GM19397 (cell line): ENCODE measurements around the gene TBCC.
A peak's percentile ranks its signal among the peaks of the same experiment; 100 is the strongest.

Source experiments
- ATAC-seq: cut with Tn5 transposase; IDR thresholded peaks from one replicate; pipeline ENCODE4 v1.9.1; 2021; ENCODE audit warnings: mild to moderate bottlenecking, moderate library complexity; ENCODE audit not compliant: unreplicated experiment

The TBCC gene

DNA sequence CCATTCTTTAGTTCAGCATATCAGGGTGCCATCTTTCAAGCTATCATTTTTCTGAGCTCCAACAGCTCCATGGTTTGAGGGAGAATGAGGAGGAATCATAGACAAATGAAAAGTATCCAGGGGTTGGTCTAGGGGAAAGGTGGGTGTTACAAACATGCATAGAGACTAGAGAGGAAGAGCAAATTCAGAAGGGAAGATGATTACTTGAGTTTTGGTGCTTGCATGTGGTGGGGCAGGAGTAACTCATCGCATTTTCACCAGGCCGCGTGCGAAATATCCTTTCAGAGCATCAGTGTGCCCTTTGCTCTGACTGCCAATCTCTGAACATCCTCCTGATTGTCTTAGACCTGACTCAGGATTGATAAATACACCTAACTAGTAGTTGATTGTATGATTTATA is 28.3 kb upstream of the TBCC start:
- no peak for ATAC-seq

- peak; percentile 21 for ATAC-seq
Measured at GRCh38 chr6:42771741-42772100, 25.8 kb upstream of the TBCC start.

DNA sequence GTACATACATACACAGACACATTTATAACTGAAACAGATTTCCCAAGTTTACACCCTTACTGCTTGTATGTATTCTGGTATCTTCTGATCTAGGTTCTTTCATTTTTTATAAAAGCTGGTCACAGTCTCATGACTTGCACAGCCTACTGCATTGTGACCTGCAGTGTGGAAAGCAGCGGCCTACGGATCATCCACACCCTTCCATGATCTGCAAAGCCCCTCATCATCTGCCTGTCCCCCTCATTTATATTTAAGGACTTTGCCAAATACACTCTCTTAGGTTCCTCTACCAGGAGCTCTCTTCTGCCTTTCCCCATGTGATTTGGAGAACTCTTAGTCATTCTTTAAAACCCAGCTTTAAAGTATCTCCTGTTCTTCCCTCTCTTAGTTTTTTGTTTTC is 23.9 kb upstream of the TBCC start:
- no peak for ATAC-seq

DNA sequence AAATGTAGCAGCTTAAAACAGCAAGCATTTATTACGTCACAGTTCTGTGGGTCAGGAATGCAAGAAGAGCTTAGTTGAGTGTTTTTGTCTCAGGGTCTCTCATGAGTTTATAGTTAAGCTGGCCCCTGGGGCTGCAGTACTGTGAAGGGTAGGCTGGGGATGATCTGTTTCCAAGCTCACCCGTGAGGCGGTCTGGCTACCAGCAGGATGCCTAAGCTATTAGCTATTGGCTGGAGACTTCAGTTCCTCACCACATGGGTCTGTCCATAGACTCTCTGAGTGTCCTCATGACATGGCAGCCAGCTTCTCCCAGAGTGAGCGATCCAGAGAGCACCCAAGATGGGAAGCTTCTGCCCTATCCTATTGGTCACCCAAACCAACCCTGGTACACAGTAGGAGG is 23.1 kb upstream of the TBCC start:
- no peak for ATAC-seq

GRCh38 chr6:42766163-42766670 is 20.3 kb upstream of the TBCC start:
- no peak for ATAC-seq

DNA sequence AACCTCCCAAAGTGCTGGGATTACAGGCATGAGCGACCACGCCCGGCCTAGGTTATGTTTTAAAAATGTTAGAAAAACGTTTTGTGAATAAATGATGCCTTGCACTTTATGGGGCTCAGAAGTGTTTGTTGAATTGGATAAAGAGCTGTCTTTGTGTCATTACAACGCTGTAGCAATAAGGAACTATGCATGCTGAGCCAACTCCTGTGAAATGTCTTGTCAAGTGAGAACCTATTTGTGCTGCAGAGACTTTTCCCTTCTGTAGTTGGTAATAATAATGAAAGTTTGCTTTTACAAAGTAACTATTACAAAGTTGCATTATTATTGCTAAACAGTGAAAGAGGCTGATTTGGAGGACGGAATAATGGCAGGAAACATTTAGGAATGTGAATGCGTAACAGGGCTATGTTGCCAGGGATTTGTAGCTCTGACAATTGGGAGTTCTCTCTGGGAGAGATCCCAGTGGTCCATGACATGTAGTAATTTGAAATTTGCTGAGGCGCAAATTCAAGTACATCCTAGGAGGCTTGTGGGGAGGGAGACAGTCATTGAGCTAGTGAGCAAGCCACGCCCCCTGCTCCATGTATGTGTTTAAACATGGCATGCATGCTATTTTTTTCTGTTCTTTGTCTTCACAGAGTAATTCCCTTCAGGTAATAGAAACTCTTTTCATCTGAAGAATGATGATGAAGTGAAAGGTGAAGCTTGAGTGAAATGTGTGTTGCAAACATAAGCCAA is 19.2 kb upstream of the TBCC start:
- ATAC-seq = no peak

DNA sequence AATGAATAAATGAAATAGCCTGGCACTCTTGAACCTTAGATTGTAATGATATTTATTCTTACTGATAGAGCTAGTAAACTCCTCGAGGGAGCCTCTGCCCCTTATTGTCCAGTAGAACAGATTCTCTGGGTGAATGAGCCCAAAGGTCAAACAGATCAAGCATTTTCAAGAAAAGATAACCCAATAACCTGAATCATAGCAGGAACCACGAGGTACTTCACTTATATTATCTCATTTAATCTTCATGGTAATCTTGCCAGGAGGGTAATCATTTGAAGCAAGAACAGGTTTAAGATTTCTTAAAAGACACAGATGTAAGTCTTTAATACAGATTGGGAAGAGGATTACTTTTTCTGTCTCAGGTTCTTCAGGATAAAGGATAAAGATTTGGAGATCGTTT is 17.0 kb upstream of the TBCC start:
- ATAC-seq = no peak

DNA sequence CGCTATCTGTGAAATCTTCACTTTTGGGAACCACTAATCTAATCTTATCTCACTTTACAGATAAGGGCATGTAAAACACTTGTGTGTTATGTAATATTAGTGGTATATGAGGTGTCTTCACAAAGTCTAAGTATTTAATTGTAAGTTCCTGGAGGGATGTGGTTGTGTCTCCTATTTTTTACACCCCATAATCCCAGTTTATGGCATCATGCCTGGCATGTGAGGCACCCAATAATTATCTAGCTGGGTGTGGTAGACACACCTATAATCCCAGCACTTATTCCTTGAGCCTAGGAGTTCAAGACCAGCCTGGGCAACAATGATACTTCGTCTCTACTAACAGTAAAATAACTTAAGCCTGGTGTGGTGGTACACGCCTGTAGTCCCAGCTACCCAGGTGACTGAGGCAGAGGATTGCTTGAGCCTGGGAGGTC is 16.5 kb upstream of the TBCC start:
- ATAC-seq = no peak

DNA sequence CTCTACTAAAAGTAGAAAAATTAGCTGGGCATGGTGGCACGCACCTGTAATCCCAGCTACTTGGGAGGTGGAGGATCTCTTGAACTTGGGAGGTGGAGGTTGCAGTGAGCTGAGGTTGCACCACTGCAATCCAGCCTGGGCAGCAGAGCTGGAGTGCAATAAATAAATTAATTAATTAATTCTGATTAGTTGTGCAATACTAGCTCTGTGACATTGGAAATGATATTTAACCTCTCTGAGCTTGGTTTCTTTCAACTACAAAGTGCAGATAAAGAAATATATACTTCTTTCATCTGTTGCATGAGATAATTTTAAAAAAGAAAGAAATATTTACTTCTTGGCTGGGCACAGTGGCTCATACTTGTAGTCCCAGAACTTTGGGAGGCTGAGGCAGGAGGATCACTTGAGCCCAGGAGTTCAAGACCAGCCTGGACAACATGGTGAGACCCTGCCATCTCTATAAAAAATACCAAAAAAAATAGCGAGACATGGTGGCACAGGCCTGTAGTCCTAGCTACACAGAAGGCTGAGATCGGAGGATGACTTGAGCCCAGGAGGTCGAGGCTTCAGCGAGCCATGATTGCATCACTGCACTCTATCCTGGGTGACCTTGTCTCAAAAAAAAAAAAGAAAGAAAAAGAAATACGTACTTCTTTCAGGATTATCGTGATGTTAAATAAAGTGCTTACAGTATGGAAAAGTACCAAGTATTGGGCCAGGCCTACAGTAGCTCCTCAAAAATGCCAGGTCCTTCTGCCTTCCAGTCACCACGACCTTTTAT is 15.6 kb upstream of the TBCC start:
- ATAC-seq = no peak

DNA sequence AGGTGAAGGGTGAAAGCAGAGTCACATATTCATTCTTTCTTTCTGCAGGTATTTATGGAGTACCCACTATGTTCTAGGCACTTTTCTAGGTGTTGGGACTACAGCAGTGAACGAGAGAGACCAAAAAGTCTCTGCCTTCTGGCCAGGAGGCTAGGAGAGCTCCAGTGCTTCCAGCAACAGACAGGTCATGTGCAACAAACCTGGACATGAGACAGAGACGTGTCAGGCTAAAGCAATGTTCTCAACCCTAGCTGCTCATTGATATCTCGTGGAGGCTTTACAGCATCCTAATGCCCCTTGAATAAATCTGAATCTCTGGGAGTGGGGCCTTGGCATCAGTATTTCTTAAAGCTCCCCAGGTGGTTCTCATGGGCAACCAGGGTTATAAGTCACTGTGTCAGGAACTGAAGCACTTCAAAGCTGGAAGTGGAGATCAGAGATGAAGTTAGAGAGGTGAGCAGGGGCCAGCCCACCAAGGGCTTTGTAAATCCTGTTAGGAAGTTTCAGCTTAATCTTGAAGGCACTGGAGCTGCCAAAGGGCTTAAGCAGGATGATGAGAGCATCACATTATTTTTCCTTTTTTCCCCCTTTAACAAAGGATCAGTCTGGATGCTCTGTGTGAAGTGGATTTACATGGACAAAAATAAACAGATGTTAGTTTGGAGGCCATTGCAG is 13.0 kb upstream of the TBCC start:
- ATAC-seq = no peak

DNA sequence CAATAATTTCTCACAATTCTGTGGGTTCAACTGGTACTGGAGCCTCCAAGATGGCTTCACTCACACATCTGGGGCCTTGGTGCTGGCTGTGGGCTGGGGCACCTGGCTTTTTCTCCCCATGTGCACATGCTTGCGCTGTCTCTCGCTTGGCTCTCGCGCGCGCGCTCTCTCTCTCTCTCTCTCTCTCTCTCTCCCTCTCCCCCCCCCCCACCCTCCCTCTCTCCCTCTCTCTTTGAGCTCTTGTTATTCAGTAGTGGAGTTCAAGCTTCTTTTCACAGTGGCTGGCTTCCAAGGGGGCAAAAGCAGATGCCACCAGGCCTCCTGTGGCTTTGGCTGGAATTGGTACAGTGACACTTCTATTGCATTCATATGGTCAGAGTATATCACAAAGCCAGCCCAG is 10.8 kb upstream of the TBCC start:
- no peak for ATAC-seq

- no peak for ATAC-seq
Measured at GRCh38 chr6:42754759-42755158, 8.9 kb upstream of the TBCC start.

GRCh38 chr6:42751055-42751454 is 5.2 kb upstream of the TBCC start:
- no peak for ATAC-seq

DNA sequence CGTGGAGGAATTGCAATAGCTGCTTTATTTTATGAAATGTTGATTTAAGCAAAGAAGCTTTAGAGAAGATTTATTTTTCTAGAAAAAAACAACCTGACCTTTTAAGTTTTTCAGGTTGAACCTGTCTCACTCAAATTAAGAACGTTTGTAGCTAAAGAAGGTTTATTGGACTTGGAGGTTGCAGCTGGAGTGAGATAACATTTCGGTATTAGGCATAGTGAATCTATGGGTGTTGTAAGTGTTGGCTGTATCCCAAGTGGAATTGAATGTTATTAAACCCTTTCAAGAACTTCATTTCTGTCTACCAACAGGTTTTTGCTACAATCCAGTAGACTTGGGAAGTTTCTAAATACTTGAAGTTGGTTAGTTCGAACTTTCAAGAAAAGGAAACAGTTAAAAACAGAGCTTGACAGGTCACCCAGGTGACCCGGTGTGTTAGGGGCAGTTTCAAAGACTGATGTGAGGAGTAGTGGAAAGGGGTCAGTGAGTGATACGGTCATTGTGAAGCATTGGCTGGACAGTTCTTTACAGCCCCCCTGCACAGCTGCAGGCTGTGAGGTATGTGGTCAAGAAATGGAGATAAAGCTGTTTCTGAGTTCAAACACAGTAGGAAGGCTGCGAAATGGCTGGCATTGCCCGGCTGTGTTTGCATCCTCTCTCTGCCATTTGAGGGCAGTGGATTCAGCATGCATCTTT is 2.4 kb upstream of the TBCC start:
- no peak for ATAC-seq

DNA sequence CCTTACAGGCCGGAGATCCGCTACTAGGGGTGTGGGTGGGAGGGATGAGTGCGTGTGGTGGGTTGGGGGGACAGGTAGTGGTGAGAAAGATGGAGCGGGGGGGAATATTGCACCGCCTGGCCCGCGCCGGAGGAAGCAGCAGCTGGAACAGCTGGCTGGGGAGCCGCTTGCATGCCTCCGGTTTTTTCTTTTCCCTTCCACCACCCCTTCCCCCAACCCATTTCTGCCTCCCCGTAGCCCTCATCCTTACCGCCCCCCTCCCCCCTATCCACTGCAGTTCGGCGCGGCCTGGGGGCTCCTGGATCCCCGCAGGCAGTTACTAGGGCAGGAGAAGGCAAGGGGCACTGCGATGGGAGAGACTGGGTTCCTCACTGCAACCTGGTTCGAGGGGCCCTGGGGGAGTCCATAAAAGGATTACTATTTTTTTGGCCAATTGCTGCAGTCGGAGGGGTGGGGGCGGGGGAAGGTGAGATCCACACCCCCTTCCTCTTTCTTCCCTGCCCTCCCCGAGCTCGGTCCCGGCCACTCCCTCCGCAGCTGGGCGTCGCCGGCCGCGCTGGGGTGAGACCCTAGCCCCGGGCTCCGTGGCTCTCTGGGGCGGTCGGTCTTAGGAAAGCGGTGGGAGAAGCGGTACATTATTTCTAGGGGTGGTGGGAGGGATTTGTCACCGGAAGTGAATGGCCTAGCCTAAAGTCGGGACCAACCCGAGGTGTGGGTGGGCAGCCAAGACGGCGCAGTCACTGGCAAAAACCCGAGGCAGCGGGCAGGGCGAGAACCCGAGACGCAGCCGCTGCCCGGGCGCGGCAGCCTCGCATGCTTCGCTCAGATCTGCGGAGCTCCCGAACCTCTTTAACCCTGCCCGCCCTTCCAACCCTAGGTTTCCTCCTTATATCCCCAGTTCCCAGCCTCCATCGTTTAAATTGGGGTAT is 824 bp upstream of the TBCC start:
- peak; percentile 62 for ATAC-seq

DNA sequence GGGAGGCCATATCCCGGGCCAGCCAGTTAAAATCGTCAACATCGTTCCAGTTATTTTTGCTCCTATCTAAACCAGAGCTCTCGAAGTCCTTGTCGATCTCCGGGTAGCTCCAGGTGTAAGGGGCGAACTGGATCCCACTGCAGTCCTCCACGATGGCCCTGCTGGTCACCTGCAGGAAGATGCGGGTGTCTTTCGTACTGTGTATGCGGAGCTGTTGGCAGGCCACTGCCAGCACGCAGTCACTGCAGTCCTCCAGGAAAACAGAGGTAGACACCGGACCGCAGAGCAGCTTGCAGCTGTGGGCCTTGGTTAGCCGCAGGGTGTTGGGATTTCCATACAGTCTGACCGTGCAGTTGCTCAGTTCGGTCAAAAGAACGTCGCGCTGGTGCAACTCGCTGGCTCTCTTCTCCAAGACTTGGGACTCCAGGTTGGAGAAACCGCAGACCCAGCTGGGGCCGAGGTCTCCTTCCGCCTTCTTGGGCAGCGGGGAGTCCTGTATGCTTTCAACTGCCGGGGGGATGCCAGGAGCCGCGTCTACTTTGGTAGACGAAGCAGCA is 742 bp downstream of the TBCC start:
- no peak for ATAC-seq

GRCh38 chr6:42744351-42744893 is 1.5 kb downstream of the TBCC start:
- ATAC-seq = no peak

DNA sequence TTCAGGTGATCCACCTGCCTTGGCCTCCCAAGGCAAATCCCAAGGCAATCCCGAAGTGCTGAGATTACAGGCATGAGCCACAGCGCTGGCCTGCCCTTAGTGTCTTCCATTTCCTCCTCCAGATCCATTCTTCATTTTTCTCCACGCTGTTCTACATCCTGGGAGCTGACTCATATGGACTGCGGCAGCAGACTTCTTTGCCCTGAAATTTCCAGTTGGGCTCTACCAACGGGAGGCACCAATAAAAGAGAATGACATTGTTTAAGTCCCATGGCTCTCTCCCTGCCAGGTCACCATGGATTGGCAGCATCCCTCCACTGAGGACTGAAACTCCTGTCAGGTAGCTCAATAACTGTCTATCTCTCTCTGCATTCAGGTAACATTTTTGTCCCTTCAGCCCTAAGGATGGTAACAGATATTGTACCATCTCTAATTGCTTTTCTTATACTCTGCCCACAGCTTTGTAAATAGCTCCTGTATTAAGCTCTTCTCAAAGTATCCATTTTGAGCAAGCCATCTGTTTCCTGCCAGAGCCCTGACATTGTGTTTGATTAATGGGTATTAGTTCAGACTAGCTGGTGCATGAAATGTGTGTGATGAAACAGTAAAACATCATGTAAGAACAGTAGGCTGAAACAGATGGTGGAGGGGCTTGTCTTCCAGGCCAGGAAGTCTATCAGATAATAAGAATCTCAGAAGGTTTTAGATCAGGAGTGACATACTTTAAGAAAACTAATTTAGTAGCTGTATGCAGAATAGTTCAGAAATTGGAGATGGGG is 3.6 kb downstream of the TBCC start:
- no peak for ATAC-seq

DNA sequence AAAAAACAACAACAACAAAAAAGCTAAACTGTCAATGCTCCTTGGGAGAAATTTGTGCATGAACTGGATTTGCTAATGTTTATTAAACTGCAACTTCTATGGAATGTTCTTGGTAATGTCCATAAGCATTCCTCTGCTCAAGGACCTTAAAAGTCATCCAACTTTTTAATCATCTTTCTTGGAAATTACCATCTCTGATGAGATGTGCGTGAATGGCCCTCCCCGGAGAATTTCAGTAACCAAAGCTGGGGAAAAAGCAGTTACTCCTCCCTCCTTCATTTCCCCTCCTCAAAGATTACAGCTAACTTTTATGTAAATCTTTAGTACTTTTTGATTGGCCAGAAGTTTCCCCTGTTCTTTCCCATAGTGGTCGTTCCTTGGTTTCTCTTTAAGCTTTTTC is 5.2 kb downstream of the TBCC start:
- ATAC-seq = no peak
